ENCODE results near the gene TNFRSF8. TPM values are rescaled to one million over a fixed set of nuclear protein-coding genes. Genes with fewer than 3 reads are reported as not detected.
"Not testable (repeated sequence)": the region's sequence is repeated elsewhere in the genome, so short reads cannot be mapped to it uniquely, and the experiment has no call there.

TNFRSF8 gene
- total RNA-seq, 6 experiments from 2014 or later, result 0.07 TPM; not detected in 5

- Mint-ChIP-seq H3K36me3 (ENCODE audit: low read depth) (peaks cover 22% of the 10 kb centered on the region; the same call in 1 of the 2 replicates), H3K4me3 (no peak overlapping the region), H3K4me1 (ENCODE audit: low read depth) (no peaks in the 10 kb centered on the region), H3K27me3 (ENCODE audit: insufficient read depth) (no peaks in the 10 kb centered on the region), H3K9me3 (no peaks in the 10 kb centered on the region), H3K27ac (no peak overlapping the region)
- no peak for TF ChIP-seq CTCF (IDR thresholded peaks at IDR 0.05)
- no peak for DNase-seq
Measured at GRCh38 chr1:12028957-12029511, 34.1 kb upstream of the TNFRSF8 start.

GRCh38 chr1:12029720-12030339 lies 33.3 kb upstream of the TNFRSF8 start:
- H3K4me1 Mint-ChIP-seq (ENCODE audit: low read depth), result no peaks in the 10 kb centered on the region
- no peak overlapping the region for H3K4me3 Mint-ChIP-seq
- peaks cover 14% of the 10 kb centered on the region; the same call in 1 of the 2 replicates for H3K36me3 Mint-ChIP-seq (ENCODE audit: low read depth)
- H3K27ac Mint-ChIP-seq, result no peak overlapping the region
- H3K27me3 Mint-ChIP-seq (ENCODE audit: insufficient read depth), result no peaks in the 10 kb centered on the region
- H3K9me3 Mint-ChIP-seq, result no peaks in the 10 kb centered on the region
- no peak for DNase-seq
- no peak for TF ChIP-seq CTCF (IDR thresholded peaks at IDR 0.05)

- no peak for DNase-seq
Measured at GRCh38 chr1:12031039-12031980, 31.8 kb upstream of the TNFRSF8 start.

GRCh38 chr1:12032161-12032621 lies 30.9 kb upstream of the TNFRSF8 start:
- Mint-ChIP-seq H3K4me3 (no peak overlapping the region), H3K4me1 (ENCODE audit: low read depth) (no peaks in the 10 kb centered on the region), H3K9me3 (no peaks in the 10 kb centered on the region), H3K27me3 (ENCODE audit: insufficient read depth) (peaks cover 3% of the 10 kb centered on the region), H3K36me3 (ENCODE audit: low read depth) (peaks cover 5% of the 10 kb centered on the region; the same call in 1 of the 2 replicates), H3K27ac (no peak overlapping the region)
- DNase-seq, result no peak
- TF ChIP-seq CTCF (IDR thresholded peaks at IDR 0.05), result no peak

More at GRCh38 chr1:12031039-12031980, 31.8 kb upstream of the TNFRSF8 start:
- Mint-ChIP-seq H3K4me3 (no peak overlapping the region), H3K27ac (no peak overlapping the region), H3K9me3 (no peaks in the 10 kb centered on the region), H3K27me3 (ENCODE audit: insufficient read depth) (peaks cover 2% of the 10 kb centered on the region), H3K36me3 (ENCODE audit: low read depth) (peaks cover 9% of the 10 kb centered on the region; the same call in 1 of the 2 replicates), H3K4me1 (ENCODE audit: low read depth) (no peaks in the 10 kb centered on the region)
- TF ChIP-seq CTCF (IDR thresholded peaks at IDR 0.05), result peak; percentile 75

- not testable (repeated sequence) for H3K27me3 Mint-ChIP-seq (ENCODE audit: insufficient read depth); H3K9me3 Mint-ChIP-seq; DNase-seq; H3K4me3 Mint-ChIP-seq; H3K27ac Mint-ChIP-seq; H3K36me3 Mint-ChIP-seq (ENCODE audit: low read depth); H3K4me1 Mint-ChIP-seq (ENCODE audit: low read depth)
Measured at GRCh38 chr1:12033441-12033840, 29.7 kb upstream of the TNFRSF8 start.

Data from HFFc6 (cell line).